Chondrocyte (in vitro differentiated cells): Measurements from ENCODE around the gene U2SURP. TPM values are rescaled to one million over a fixed set of nuclear protein-coding genes. Genes with fewer than 3 reads are reported as not detected.
A peak's percentile ranks its signal among the peaks of the same experiment; 100 is the strongest.
"Not testable (repeated sequence)": the region's sequence is repeated elsewhere in the genome, so short reads cannot be mapped to it uniquely, and the experiment has no call there.

ENCODE experiments used
- DNase-seq: peaks from one replicate; pipeline ENCODE4 v3.0.0; 2021; ENCODE audit warnings: mixed read lengths, low spot score
- H3K27ac Mint-ChIP-seq: one replicate; pipeline ENCODE4 v1.8.0; 2021; ENCODE audit warnings: mild to moderate bottlenecking, moderate library complexity, mixed read lengths; ENCODE audit not compliant: unreplicated experiment
- H3K27me3 Mint-ChIP-seq: 2 replicates; pipeline ENCODE4 v1.8.0; 2021; ENCODE audit warnings: low read depth, mixed read lengths
- H3K36me3 Mint-ChIP-seq: 2 replicates; pipeline ENCODE4 v1.8.0; 2021; ENCODE audit warnings: low read depth, mixed read lengths
- H3K4me1 Mint-ChIP-seq: 2 replicates; pipeline ENCODE4 v1.8.0; 2021; ENCODE audit warnings: low read depth, mild to moderate bottlenecking, mixed read lengths
- H3K4me3 Mint-ChIP-seq: one replicate; pipeline ENCODE4 v1.8.0; 2021; ENCODE audit warnings: mild to moderate bottlenecking, moderate library complexity, mixed read lengths; ENCODE audit not compliant: unreplicated experiment
- H3K9me3 Mint-ChIP-seq: 2 replicates; pipeline ENCODE4 v1.8.0; 2021; ENCODE audit warnings: low read depth, mixed read lengths
- total RNA-seq: library from RNA; stranded (reverse); gene quantifications from 3 replicates; pipeline ENCODE4 v1.2.1, GENCODE V29; 2021
- TF ChIP-seq, protein P1 (sequence below): fragments of 200-600 bp; sonication (generic); IDR thresholded peaks from 2 replicates; pipeline ENCODE4 v1.5.0; 2021; ENCODE audit warnings: antibody characterized with exemption, mild to moderate bottlenecking, moderate library complexity

U2SURP gene
- total RNA-seq, 1 donor from 2014 or later, result 63.7 TPM

DNA sequence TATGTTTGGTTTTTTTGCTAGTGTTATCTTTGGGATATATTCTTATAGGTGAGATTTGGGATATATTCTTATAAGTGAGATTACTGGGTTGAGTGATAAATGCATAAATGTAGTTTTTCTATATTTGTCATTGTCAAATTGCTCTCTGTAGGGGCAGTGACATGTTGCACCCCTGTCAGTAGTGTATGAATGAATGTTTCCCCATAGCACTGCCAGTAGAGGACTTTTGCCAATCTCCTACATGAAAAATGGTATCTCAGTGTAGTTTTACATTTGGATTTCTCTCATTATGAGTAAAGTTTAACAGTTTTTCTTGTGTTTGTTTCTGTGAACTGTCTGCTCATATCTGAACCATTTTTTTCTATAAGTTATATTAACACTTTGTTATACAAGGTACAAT lies 13.6 kb downstream of the U2SURP start:
- TF ChIP-seq, protein P1, sequence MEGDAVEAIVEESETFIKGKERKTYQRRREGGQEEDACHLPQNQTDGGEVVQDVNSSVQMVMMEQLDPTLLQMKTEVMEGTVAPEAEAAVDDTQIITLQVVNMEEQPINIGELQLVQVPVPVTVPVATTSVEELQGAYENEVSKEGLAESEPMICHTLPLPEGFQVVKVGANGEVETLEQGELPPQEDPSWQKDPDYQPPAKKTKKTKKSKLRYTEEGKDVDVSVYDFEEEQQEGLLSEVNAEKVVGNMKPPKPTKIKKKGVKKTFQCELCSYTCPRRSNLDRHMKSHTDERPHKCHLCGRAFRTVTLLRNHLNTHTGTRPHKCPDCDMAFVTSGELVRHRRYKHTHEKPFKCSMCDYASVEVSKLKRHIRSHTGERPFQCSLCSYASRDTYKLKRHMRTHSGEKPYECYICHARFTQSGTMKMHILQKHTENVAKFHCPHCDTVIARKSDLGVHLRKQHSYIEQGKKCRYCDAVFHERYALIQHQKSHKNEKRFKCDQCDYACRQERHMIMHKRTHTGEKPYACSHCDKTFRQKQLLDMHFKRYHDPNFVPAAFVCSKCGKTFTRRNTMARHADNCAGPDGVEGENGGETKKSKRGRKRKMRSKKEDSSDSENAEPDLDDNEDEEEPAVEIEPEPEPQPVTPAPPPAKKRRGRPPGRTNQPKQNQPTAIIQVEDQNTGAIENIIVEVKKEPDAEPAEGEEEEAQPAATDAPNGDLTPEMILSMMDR, result no peak

DNA sequence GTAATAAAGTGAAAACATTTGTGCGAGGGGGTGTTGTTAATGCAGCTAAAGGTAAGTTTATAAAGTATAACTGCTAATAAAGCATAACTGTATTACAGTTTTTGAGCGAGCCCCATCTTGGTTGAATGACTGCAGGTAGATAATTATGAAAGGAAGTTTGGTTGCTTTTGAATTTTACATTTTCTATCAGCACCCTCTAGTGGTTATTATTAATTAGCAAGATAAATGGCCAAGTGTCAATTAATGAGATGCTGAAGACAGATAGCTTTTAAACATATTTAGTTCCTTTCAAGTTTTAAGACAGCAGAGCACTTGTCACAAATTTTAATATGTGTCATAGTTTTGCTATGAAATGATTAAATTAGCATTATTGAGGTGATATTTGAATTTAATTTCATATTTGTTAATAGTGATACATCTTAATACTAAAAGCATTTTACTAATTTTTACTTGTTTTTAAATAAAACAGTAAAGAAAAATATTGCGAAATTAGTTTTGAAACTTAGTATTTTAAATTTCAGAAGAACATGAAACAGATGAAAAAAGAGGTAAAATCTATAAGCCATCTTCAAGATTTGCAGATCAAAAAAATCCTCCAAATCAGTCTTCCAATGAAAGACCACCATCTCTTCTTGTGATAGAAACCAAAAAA lies 15.1 kb downstream of the U2SURP start:
- H3K4me3 Mint-ChIP-seq, result no peak overlapping the region
- H3K36me3 Mint-ChIP-seq, result peaks cover 21% of the 10 kb centered on the region

More for the DNA sequence above, 13.6 kb downstream of the U2SURP start:
- no peaks in the 10 kb centered on the region for H3K27me3 Mint-ChIP-seq
- no peak for DNase-seq
- peaks cover 15% of the 10 kb centered on the region for H3K36me3 Mint-ChIP-seq
- H3K9me3 Mint-ChIP-seq, result peaks cover 4% of the 10 kb centered on the region
- no peak overlapping the region for H3K4me3 Mint-ChIP-seq
- H3K4me1 Mint-ChIP-seq, result peaks cover 7% of the 10 kb centered on the region
- no peak overlapping the region for H3K27ac Mint-ChIP-seq

DNA sequence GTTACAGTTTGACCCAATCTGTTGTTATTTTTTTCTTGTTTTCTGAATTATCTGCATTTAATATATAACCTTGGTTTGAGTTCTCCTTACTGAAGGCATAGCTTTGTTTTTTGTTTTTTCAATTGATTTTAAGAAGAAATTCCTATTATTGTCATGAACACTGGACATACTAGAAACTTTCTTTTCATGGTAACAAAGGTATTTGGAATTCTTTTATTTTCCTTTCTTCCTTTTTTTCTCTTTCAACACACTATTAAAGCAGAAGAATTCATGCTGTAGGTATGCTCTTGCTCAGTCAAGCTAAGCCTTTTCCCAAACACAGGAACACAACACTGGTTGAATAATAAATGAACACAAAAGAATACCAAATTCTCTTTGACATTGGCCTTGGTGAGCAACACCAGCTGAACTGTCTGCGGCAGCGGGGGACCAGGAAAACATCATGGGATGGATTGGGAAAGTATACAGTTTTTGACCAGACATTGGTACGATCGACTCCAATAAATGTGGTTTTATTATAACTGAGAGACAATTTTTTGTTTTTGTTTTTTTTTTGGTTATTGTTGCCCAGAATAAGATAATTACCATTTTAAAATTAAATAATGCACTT lies 23.1 kb downstream of the U2SURP start:
- no peak for DNase-seq
- H3K4me1 Mint-ChIP-seq, result no peaks in the 10 kb centered on the region
- TF ChIP-seq, protein P1, result no peak
- no peaks in the 10 kb centered on the region for H3K27me3 Mint-ChIP-seq
- H3K36me3 Mint-ChIP-seq, result peaks cover 37% of the 10 kb centered on the region
- no peak overlapping the region for H3K4me3 Mint-ChIP-seq
- H3K9me3 Mint-ChIP-seq, result peaks cover under 1% of the 10 kb centered on the region
- no peak overlapping the region for H3K27ac Mint-ChIP-seq

More for the DNA sequence above, 15.1 kb downstream of the U2SURP start:
- Mint-ChIP-seq H3K9me3 (peaks cover 4% of the 10 kb centered on the region), H3K27me3 (no peaks in the 10 kb centered on the region), H3K27ac (no peak overlapping the region), H3K4me1 (no peaks in the 10 kb centered on the region)
- DNase-seq, result no peak
- TF ChIP-seq, protein P1, result peak; percentile 82

DNA sequence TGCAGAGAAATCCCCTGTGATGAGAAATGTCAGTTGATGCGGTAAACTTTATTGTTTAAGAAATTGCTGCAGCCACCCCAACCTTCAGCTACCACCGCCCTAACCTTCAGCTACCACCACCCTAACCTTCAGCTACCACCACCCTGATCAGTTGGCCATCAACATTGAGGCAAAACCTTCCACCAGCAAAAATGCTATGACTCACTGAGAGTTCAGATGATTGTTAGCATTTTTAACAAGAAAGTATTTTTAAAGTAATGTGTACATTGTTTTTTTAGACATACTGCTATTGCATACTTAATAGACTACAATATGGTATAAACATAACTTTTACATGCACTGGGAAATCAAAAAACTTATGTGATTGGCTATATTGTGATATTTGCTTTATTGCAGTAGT lies 30.0 kb downstream of the U2SURP start:
- H3K27me3 Mint-ChIP-seq, result no peaks in the 10 kb centered on the region
- H3K27ac Mint-ChIP-seq, result peak overlapping the region; percentile 32
- TF ChIP-seq, protein P1, result no peak
- peaks cover 29% of the 10 kb centered on the region for H3K36me3 Mint-ChIP-seq
- no peak overlapping the region for H3K4me3 Mint-ChIP-seq
- peaks cover 5% of the 10 kb centered on the region for H3K9me3 Mint-ChIP-seq
- peaks cover 21% of the 10 kb centered on the region for H3K4me1 Mint-ChIP-seq
- no peak for DNase-seq

DNA sequence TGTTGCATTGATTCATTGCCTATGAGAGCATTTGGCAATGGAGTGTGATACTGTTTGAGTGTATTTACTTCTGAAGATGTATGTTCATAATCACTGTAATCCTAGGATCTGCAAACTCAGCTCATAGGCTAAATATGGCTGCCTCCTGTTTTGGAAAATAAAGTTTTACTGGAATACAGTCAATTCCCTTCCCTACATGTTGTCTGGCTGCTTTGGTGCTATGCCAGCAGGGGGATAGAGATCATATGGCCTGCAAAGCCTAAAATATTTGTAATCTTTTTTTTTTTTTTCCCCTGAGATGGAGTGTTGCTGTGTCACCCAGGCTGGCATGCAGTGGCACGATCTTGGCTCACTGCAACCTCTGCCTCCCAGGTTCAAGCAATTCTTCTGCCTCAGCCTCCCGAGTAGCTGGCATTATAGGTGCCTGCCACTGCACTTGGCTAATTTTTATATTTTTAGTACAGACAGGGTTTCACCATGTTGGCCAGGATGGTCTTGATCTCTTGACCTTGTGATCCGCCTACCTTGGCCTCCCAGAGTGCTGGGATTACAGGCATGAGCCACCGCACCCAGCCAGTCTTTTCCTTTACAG lies 30.5 kb downstream of the U2SURP start:
- Mint-ChIP-seq H3K4me1 (peaks cover 21% of the 10 kb centered on the region), H3K27ac (peak overlapping the region; percentile 27), H3K36me3 (peaks cover 32% of the 10 kb centered on the region)
- DNase-seq, H3K27me3 Mint-ChIP-seq, H3K4me3 Mint-ChIP-seq, H3K9me3 Mint-ChIP-seq: not testable (repeated sequence)
